GM18519 (cell line): ENCODE measurements around the gene HDAC8.

Source experiments
- ATAC-seq: cut with Tn5 transposase; IDR thresholded peaks from one replicate; pipeline ENCODE4 v1.9.1; 2021; ENCODE audit warnings: mild to moderate bottlenecking, moderate library complexity; ENCODE audit not compliant: unreplicated experiment, low FRiP score

Gene HDAC8

DNA sequence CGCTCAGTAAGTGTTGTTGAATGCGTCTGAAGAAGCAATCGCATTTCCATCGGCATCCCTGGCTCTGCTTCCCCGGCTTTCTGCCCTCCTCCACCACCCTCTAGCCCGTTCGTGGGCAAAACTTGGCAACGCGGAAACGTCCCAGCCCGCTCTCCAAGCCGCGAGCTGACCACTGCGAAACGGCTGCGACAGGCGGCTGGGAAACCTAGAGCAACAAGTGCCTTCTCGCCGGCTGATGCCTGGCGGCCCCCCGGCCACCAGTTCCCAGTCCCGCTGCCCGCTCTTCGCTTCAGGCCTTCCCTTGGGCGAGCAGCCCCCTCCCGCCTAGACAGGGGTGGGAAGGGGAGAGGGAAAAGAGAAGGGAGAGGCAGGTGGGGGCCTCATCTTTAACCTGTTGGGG is 267.8 kb downstream of the HDAC8 start:
- no peak for ATAC-seq

DNA sequence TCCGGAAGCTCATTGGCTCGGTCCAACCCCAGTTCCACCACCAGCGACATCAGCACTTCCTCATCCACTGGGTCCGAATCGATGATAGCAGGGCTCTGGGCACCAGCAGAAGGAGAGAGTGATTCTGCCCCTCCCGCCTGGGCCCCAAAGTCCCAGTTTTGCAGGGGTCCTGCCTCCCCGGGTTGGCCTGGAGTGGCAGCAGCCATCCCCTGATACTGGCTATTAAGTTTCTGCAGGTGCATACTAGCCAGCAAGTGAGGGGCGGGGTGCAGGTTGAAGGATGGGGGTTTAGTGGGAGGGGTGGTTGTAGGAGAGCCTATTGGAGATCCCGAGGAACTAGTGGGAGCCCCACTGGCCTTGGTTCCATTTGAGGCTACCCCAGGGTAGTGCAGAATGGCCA is 270.9 kb downstream of the HDAC8 start:
- ATAC-seq = no peak

- ATAC-seq = no peak
These were observed 272.6 kb downstream of the HDAC8 start for GRCh38 chrX:72299891-72300630.

DNA sequence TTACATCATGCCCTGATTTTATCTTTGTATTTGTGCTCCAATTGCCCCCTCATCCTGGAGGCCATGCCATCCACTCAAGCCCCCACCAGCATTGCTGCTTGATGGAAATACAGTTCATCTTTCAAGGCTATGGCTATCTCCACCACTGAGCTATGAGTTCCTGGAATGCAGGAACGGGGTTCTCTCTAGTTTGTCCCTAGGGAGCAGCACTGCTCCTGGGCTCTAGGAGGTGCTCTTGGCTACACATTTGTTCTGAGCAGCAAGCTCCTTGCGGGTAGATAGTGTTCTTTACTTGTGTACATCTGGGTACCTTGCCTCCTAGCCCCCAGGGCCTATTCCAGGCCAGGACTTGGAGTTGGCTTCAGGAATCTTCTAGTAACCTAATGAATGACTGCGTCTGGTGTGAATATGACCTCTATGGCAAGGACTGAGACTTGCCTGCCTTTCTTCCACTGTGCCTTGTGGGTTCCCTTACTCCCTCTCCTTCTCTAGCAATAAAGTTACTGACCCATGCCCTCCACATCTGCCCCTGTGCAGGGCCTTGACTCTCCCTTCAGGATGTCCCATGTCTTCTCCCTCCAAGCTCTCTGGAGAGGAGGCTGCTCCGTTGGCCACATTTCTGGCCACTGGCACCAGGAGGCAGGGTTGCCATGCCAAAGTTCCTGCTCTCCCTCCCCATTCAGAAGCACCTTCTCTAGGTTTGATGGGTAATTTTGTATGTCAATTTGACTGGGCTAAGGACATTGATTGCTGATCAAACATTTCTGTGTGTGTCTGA is 274.5 kb downstream of the HDAC8 start:
- ATAC-seq = no peak

DNA sequence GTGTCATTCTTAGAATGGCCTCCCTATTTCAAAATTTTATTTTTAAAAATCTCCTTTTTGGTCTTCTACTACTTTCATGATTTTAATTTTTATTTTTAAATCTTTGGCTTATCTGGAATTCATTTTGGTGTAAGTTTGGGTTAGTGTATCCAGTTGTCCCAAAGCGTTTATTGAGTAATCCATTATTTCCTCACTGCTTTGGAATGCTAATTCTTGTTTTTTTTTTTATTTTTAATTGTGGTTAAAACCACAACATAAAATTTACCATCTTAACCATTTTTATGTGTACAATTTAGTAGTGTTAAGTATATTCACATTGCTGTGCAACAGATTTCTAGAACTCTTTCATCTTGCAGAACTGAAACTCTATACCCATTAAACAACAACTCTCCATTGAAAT is 275.7 kb downstream of the HDAC8 start:
- no peak for ATAC-seq

GRCh38 chrX:72295745-72296144 is 276.9 kb downstream of the HDAC8 start:
- ATAC-seq = no peak

GRCh38 chrX:72294497-72294896 is 278.1 kb downstream of the HDAC8 start:
- no peak for ATAC-seq

- ATAC-seq = no peak
These were observed 290.3 kb downstream of the HDAC8 start for GRCh38 chrX:72282302-72282701.

DNA sequence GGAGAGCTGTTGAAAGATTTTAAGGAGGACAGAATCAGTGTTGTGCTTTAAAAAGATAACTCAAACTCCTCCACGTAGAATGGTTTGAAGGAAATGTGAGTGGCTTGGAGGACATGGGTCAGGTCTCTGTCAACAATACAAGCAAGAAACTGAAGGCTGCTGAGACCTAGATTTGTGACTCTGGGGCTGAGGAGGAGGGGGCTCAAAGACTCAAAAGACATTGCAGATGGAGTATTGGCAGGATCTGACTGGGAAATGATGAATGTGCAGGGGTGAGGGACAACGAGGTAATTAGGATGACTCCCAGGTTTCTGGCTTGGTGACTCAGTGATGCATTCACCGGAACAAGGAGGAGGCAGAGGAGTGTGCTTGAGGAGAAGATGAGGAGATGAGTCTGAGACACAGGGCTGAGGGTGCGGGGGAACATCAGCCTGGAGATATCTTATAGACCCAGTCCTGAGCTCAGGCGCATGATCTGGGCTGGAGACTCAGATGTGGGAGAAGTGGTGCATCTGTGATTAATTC is 292.3 kb downstream of the HDAC8 start:
- no peak for ATAC-seq
